COLO668 (cell line): ENCODE results near the gene FAM240A.

ENCODE experiments used
- DNase-seq: peaks from one replicate; lab custom pipeline; 2025; ENCODE audit not compliant: unreplicated experiment; lab: John Stamatoyannopoulos, UW

FAM240A gene

DNA sequence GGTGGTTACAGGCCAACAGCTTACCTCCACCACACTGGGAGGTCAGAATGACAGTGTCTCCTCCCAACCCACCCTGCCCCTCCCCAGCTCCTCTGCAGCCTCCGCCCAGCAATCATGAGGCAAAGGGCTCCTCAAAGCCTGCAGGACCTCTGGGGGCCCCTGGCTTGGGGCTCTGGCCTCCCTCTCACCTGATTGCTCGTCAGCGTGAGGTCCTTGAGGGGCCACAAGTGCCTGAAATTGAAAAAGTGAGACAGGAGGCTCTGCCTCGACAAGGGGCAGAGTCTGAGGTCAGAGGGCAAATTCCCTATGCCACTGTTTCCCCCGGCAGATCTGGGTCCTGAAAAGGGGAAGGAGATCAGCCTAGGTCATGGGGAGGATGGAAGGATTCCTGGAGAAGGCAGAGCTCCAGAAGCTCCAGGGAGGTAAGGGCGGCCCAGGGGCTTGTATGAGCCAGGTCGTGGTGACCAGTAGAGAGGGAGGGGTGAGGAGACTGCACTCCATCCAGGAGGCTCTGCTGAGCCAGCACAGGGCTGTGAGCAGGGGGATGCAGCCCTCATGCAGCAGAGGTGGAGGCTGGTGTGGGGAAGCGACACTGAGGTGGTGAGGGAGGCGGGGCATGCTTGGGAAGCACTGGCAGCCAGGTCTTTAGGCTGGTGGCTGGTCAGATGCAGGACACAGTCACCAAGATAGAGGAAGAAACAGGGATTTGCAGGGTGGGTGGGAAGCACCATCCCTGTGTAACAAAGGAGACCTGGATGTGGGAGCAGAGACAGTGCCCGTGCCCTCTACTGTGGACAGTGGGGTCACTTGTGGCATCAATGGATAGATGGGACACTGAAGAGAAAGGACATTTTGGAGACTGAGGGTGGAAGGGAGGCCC is 61.1 kb downstream of the FAM240A start:
- DNase-seq = no peak

DNA sequence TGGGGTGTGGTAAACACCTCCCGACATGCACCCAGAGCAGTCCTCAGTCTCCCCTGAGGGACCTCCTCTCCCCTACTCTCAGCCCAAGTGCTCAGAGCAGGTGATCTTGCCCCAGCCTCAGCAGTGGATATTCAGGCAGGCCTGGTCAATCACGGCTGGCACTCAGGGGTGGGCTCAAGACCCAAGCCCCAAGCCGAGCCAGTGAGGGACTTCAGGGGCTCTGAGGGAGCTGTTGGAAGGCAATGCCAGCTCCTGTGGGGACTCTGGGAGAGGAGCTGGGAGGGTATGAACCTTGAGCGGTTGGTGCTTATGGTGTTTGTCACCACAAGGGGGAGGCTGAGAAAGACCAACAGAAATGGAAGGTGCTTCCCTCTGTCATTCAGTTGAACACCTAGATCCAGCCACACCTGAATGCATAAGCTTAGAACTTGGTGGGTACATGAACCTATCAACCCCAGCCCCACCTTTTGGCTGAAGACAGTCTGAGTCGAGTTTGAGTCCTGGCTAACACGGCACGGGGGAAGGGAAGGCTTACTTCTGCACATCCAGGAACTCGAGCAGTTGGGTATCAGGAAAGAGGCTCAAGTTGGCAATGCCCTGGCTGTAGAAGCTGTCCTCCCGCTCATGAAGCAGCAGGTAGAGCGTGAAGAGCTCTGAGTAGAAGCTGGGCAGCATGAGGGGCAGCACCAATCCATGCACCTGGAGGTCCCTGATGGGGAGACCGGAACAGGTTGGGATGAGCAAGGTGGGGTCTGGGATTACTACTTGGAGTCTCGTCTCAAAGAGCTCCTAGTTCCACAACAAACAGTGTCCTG is 61.9 kb downstream of the FAM240A start:
- no peak for DNase-seq

DNA sequence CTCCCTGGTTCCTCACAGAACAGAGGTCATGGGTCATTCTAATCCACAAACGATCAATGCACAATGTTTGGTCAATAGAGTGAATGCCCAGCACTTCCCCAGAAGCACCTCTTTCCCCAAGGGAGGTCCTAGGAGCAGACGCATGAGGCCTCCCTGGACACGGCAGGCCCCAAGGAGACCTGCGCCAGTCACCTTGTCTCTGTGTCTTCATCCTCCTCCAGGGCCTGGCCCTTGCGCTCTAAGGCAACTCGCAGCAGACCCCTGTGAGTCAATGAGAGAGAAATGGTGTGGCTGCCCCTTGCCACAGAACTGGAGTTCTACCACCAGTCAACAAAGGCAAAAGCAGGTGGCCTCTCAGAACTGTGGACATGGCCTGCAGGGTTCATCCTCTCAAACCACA is 63.1 kb downstream of the FAM240A start:
- no peak for DNase-seq
